ENCODE data around the gene PTPRN. TPM values are rescaled to one million over a fixed set of nuclear protein-coding genes. Genes with fewer than 3 reads are reported as not detected.

The PTPRN gene
- total RNA-seq, 1 donor from 2014 or later = 0.38 TPM

DNA sequence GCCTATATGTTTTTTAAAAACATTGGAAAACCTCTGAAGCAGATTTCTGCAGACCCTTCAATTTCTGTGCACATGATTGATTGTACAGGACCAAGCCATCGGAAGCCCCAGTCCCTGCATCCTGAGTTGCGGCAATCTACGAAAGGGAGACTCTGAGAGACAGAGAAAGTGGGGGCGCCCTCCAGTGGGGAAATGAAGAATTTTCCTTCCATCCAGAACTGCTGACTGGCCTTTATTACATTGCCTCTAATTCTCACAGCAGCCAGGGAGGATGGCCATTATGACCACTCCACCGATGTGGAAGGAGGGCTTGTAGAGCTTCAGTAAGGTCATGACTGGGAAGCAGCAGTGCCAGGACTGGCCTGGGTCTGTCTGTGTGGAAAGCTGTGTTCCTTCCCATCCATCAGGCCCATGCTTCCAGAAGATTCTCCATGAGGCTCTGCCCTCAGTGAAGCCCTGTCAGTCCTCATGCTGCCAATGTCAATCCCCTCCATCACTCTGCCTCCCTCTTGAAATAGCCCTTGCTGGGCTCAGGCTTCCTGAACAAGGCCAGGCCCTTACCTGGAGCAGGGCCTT is 43.3 kb upstream of the PTPRN start:
- H3K4me1 Mint-ChIP-seq = no peaks in the 10 kb centered on the region
- no peak overlapping the region for H3K27ac Mint-ChIP-seq
- no peaks in the 10 kb centered on the region for H3K36me3 Mint-ChIP-seq
- DNase-seq (ENCODE audit: low spot score in 2 of 2, unreplicated experiment in 2 of 2) = peak in 1 of 2 experiments; percentile 63
- H3K27me3 Mint-ChIP-seq (ENCODE audit: low read depth) = peaks cover 93% of the 10 kb centered on the region
- H3K4me3 Mint-ChIP-seq = no peak overlapping the region
- TF ChIP-seq, protein P1, sequence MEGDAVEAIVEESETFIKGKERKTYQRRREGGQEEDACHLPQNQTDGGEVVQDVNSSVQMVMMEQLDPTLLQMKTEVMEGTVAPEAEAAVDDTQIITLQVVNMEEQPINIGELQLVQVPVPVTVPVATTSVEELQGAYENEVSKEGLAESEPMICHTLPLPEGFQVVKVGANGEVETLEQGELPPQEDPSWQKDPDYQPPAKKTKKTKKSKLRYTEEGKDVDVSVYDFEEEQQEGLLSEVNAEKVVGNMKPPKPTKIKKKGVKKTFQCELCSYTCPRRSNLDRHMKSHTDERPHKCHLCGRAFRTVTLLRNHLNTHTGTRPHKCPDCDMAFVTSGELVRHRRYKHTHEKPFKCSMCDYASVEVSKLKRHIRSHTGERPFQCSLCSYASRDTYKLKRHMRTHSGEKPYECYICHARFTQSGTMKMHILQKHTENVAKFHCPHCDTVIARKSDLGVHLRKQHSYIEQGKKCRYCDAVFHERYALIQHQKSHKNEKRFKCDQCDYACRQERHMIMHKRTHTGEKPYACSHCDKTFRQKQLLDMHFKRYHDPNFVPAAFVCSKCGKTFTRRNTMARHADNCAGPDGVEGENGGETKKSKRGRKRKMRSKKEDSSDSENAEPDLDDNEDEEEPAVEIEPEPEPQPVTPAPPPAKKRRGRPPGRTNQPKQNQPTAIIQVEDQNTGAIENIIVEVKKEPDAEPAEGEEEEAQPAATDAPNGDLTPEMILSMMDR (IDR thresholded peaks at IDR 0.05; ENCODE audit: unreplicated experiment) = peak; percentile 75
- H3K9me3 Mint-ChIP-seq = no peaks in the 10 kb centered on the region

DNA sequence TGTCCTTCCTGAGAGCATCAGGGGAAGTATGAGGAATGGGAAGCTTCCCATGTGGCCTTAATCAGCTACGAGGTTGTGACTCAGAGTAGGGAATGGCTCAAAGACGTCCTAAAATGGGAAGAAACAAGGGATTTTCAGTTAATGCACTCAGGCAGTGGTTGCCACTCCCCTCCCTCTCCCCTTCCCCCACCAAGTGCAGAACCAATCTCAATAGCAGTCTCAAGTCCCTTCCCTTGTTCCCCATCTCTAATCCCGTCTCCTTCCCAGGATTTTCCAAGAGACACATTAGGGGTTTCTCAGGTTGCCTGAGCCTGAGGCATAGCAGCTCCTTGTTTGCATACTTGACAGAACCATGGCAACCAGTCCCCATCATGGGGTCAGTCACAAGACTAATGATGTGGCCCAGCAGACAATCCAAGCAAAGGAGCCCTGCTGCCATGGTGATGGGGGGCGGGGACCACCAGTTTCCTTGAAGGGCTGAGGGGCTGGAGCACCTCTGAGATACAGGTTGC is 41.6 kb upstream of the PTPRN start:
- H3K4me3 Mint-ChIP-seq = no peak overlapping the region
- no peak for DNase-seq (ENCODE audit: low spot score in 2 of 2, unreplicated experiment in 2 of 2)
- H3K27me3 Mint-ChIP-seq (ENCODE audit: low read depth) = peaks cover 89% of the 10 kb centered on the region
- H3K27ac Mint-ChIP-seq = no peak overlapping the region
- TF ChIP-seq, protein P1 (IDR thresholded peaks at IDR 0.05; ENCODE audit: unreplicated experiment) = no peak
- H3K36me3 Mint-ChIP-seq = no peaks in the 10 kb centered on the region
- no peaks in the 10 kb centered on the region for H3K9me3 Mint-ChIP-seq
- no peaks in the 10 kb centered on the region for H3K4me1 Mint-ChIP-seq

DNA sequence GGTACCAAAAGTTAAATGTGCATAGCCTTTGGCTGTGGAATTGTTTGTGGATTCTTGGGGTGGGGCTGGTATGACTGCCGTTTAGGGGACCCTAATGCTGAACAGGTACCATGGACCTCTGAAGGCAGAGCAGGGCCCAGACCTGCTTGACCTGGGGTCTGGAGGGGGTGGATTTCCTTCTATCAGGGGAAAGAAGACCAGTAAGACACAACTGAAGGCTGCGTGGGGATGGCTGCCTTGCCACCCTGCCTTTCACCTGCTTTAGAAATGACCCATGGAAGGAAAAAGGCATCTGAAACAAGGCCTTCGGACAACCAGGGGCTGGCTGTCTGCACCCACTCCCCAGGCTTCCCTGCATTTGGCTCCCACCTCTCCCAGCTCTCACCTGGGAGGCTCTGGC is 41.0 kb upstream of the PTPRN start:
- DNase-seq (ENCODE audit: low spot score in 2 of 2, unreplicated experiment in 2 of 2) = no peak
- Mint-ChIP-seq H3K4me3 (no peak overlapping the region), H3K36me3 (no peaks in the 10 kb centered on the region), H3K27ac (no peak overlapping the region), H3K4me1 (no peaks in the 10 kb centered on the region), H3K27me3 (ENCODE audit: low read depth) (peaks cover 89% of the 10 kb centered on the region), H3K9me3 (no peaks in the 10 kb centered on the region)
- TF ChIP-seq, protein P1 (IDR thresholded peaks at IDR 0.05; ENCODE audit: unreplicated experiment) = no peak

DNA sequence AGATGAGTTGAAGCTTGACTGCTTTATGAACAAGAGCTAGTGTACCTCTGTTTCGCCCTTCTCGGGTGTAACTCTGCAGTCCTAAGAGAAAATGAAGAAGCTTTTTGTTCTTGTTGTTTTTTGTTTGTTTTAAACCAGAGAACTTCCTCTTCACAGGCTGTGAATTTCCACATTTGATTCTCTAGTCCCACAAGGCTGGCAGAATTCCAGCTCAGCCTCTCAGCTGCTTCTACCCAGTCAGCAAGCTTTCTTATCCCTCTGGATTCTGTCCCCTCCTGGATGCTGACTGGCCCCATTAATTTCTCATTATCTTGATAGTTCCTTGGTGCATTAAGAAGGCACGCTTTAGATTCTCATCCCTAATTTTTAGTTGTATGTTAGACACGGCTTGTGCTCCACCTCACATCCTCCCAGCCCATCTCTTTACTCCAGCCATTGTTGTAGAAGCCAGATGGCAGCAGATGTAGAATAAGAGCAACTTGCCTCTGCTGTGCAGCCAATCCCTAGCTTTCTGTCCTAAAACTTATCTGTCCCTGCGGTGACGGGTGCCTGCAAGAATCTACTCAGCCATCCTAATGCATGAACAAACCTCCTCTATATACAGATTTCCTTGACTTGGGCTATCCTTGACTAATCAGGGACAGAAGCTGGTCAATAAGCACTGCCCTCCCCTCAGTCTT is 35.7 kb upstream of the PTPRN start:
- H3K27ac Mint-ChIP-seq = no peak overlapping the region
- TF ChIP-seq, protein P1 (IDR thresholded peaks at IDR 0.05; ENCODE audit: unreplicated experiment) = no peak
- no peaks in the 10 kb centered on the region for H3K36me3 Mint-ChIP-seq
- H3K9me3 Mint-ChIP-seq = no peaks in the 10 kb centered on the region
- H3K4me3 Mint-ChIP-seq = no peak overlapping the region
- no peak for DNase-seq (ENCODE audit: low spot score in 2 of 2, unreplicated experiment in 2 of 2)
- no peaks in the 10 kb centered on the region for H3K4me1 Mint-ChIP-seq
- H3K27me3 Mint-ChIP-seq (ENCODE audit: low read depth) = peaks cover 82% of the 10 kb centered on the region

DNA sequence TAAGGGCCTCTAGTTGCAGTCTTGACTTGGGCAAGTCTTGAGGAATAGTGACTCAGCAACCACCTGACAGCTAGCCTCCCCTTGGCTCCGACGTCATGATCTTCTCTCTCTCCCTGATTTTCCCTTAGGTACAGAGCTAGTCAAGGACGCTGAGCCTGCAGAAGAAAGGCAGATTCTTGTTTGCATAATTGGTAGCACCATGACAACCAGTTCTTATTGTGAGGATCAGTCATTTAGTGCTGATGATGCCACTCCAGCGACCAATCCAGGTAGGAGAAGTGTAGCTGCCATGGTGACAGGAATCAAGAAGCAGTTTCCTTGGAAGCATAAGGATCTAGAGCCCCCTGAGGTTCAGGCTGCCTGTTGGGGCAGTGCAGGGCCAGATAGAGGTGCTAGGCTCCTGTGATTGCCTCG is 26.2 kb upstream of the PTPRN start:
- H3K36me3 Mint-ChIP-seq = no peaks in the 10 kb centered on the region
- TF ChIP-seq, protein P1 (IDR thresholded peaks at IDR 0.05; ENCODE audit: unreplicated experiment) = no peak

More for the DNA sequence above, 26.2 kb upstream of the PTPRN start:
- Mint-ChIP-seq H3K4me3 (no peak overlapping the region), H3K4me1 (no peaks in the 10 kb centered on the region), H3K27ac (no peak overlapping the region), H3K9me3 (peaks cover 5% of the 10 kb centered on the region), H3K27me3 (ENCODE audit: low read depth) (peaks cover 93% of the 10 kb centered on the region)
- no peak for DNase-seq (ENCODE audit: low spot score in 2 of 2, unreplicated experiment in 2 of 2)
